Right lobe of liver (tissue), 4 donors: ENCODE data around the gene PLCL1.

Experiments used
- POLR2A ChIP-seq: fragments of 450-650 bp; IDR thresholded peaks from one replicate; pipeline ENCODE4 v1.6.1; 2017; ENCODE audit warnings: antibody characterized with exemption, mild to moderate bottlenecking
- TF ChIP-seq, protein P1 (sequence below), 4 donors: fragments of 200-600 bp in 3 of 4; fragments of 450-650 bp in 1 of 4; IDR thresholded peaks; one replicate each; pipeline versions ENCODE4 v1.5.1 to v1.8.0; 2016 to 2022; ENCODE audit warnings: antibody characterized with exemption in 4 of 4, mild to moderate bottlenecking in 2 of 4
- donor health status: DM: no; HTN: no; CAD: no.
- donor health status: DM: no; HTN: no; CAD: no.
- donor health status: DM: no; HTN: yes; CAD: no.

DNA sequence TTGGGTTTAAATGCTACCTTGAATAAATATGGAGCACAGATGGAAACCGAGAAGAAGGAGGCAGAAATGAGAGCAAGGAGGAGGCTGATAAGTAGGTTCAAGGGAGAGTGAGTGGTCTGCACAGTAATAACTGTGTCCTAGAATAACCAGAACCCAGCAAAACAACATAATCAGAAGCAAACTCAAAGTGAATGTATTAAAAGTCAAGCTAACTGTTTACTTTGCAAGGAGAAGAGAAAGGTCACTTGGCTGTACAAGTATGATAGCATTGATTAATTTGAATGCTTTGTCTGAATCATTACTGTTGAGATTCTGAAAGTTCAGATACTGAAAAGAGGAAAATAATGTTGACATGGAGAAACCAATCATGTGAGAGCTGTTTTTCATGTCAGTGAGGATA lies 258.8 kb downstream of the PLCL1 start:
- TF ChIP-seq, protein P1, sequence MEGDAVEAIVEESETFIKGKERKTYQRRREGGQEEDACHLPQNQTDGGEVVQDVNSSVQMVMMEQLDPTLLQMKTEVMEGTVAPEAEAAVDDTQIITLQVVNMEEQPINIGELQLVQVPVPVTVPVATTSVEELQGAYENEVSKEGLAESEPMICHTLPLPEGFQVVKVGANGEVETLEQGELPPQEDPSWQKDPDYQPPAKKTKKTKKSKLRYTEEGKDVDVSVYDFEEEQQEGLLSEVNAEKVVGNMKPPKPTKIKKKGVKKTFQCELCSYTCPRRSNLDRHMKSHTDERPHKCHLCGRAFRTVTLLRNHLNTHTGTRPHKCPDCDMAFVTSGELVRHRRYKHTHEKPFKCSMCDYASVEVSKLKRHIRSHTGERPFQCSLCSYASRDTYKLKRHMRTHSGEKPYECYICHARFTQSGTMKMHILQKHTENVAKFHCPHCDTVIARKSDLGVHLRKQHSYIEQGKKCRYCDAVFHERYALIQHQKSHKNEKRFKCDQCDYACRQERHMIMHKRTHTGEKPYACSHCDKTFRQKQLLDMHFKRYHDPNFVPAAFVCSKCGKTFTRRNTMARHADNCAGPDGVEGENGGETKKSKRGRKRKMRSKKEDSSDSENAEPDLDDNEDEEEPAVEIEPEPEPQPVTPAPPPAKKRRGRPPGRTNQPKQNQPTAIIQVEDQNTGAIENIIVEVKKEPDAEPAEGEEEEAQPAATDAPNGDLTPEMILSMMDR (IDR thresholded peaks at IDR 0.05), result no peak
- no peak for TF ChIP-seq POLR2A
